ENCODE results near the gene EIF4G2.

GRCh38 chr11:10749476-10749875 is 59.2 kb downstream of the EIF4G2 start:
- TF ChIP-seq MZF1 (tag by site-specific recombination; IDR thresholded peaks at IDR 0.05; ENCODE audit: borderline replicate concordance) (no peak), ZNF76 (tag by site-specific recombination; IDR thresholded peaks at IDR 0.05; ENCODE audit: borderline replicate concordance, low read depth) (no peak), SP2 (tag by site-specific recombination; IDR thresholded peaks at IDR 0.05) (no peak), CTCF (tag by site-specific recombination; IDR thresholded peaks at IDR 0.05) (no peak), BCL11A (tag by site-specific recombination; IDR thresholded peaks at IDR 0.05; ENCODE audit: low read depth) (no peak), SALL2 (tag by site-specific recombination; IDR thresholded peaks at IDR 0.05; ENCODE audit: borderline replicate concordance) (no peak), ZNF23 (tag by site-specific recombination; IDR thresholded peaks at IDR 0.05; ENCODE audit: borderline replicate concordance) (no peak), ZNF19 (tag by site-specific recombination; IDR thresholded peaks at IDR 0.05; ENCODE audit: low read depth) (no peak), PRDM10 (tag by site-specific recombination; IDR thresholded peaks at IDR 0.05) (no peak)
- TF ChIP-seq, protein P1, sequence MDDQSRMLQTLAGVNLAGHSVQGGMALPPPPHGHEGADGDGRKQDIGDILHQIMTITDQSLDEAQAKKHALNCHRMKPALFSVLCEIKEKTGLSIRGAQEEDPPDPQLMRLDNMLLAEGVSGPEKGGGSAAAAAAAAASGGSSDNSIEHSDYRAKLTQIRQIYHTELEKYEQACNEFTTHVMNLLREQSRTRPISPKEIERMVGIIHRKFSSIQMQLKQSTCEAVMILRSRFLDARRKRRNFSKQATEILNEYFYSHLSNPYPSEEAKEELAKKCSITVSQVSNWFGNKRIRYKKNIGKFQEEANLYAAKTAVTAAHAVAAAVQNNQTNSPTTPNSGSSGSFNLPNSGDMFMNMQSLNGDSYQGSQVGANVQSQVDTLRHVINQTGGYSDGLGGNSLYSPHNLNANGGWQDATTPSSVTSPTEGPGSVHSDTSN (CRISPR knock-in tag; IDR thresholded peaks at IDR 0.05): no peak

All from HEK293 (cell line).